Measurements from ENCODE around the gene KCTD5.

GRCh38 chr16:2701713-2702437, 19.6 kb downstream of the KCTD5 start:
- TF ChIP-seq ZNF592 (IDR thresholded peaks at IDR 0.05) (no peak), CTCF (IDR thresholded peaks at IDR 0.05 in 2 of 3, conservative IDR thresholded peaks at IDR 0.05 in 1 of 3; ENCODE audit: control insufficient read depth in 2 of 3, extremely low read depth in 1 of 3, insufficient read depth in 1 of 3, low read depth in 3 of 3, low read length in 3 of 3) (no peak), SRF (IDR thresholded peaks at IDR 0.05; ENCODE audit: low read depth in 2 of 2, low read length in 2 of 2) (no peak), SREBF2 (IDR thresholded peaks at IDR 0.05; ENCODE audit: low read length) (no peak), EZH2 (IDR thresholded peaks at IDR 0.05; ENCODE audit: borderline replicate concordance, control insufficient read depth, low read depth, low read length) (no peak), E2F8 (IDR thresholded peaks at IDR 0.05; ENCODE audit: low read depth, partially characterized antibody) (no peak), HCFC1 (IDR thresholded peaks at IDR 0.05; ENCODE audit: low read length) (no peak), BRCA1 (IDR thresholded peaks at IDR 0.05; ENCODE audit: low read depth, low read length) (no peak), ASH2L (IDR thresholded peaks at IDR 0.05; ENCODE audit: borderline replicate concordance, low read depth) (no peak)

Measured in GM12878 (cell line).